ENCODE results near the gene FCER1G. TPM values are rescaled to one million over a fixed set of nuclear protein-coding genes. Genes with fewer than 3 reads are reported as not detected.

The FCER1G gene
- total RNA-seq, 4 donors from 2014 or later: 32.8 to 145 (median 47.4) TPM

DNA sequence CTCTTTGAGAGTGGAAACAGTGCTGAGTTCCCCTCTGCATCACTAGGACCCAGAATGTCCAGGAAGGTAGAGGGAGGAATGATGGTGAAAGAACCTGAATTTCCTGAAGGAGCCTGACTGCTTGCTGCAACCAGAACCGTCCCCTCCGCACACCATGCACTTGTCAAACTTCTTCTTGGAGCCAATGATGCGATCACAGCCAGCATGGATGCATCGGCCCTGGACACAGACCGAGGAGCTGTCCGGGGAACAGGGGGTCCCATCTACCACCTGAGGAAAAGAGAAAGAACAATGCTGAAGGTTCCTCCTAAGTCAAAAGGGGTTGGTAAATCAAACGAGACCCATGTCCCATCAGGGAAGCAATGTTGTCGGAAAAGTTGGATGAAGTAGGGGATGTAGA, 23.1 kb upstream of the FCER1G start:
- no peaks in the 10 kb centered on the region for H3K27me3 ChIP-seq
- peaks cover 0 to 67% (median 23%) of the 10 kb centered on the region in 4 donors for H3K36me3 ChIP-seq
- no peak for DNase-seq (ENCODE audit: extremely low spot score)
- intact Hi-C loops (cut with DNase I): loop anchor here (10.0 kb wide), 1 partner anchor 193 kb away; no protein-coding TSS in a partner anchor
- no peak overlapping the region for H3K27ac ChIP-seq (replicated peaks in 1 of 4)
- no peak for TF ChIP-seq POLR2A (IDR thresholded peaks at IDR 0.05; ENCODE audit: low read depth)
- TF ChIP-seq EP300 (IDR thresholded peaks at IDR 0.05): no peak
- no peak for TF ChIP-seq POLR2AphosphoS5 (IDR thresholded peaks at IDR 0.05)
- TF ChIP-seq, protein P1, sequence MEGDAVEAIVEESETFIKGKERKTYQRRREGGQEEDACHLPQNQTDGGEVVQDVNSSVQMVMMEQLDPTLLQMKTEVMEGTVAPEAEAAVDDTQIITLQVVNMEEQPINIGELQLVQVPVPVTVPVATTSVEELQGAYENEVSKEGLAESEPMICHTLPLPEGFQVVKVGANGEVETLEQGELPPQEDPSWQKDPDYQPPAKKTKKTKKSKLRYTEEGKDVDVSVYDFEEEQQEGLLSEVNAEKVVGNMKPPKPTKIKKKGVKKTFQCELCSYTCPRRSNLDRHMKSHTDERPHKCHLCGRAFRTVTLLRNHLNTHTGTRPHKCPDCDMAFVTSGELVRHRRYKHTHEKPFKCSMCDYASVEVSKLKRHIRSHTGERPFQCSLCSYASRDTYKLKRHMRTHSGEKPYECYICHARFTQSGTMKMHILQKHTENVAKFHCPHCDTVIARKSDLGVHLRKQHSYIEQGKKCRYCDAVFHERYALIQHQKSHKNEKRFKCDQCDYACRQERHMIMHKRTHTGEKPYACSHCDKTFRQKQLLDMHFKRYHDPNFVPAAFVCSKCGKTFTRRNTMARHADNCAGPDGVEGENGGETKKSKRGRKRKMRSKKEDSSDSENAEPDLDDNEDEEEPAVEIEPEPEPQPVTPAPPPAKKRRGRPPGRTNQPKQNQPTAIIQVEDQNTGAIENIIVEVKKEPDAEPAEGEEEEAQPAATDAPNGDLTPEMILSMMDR (IDR thresholded peaks at IDR 0.05): no peak
- peaks cover 13 to 51% (median 37%) of the 10 kb centered on the region in 4 donors for H3K4me1 ChIP-seq
- 69% methylated on average over 8 of the region's 8 CpGs for WGBS
- no peaks in the 10 kb centered on the region for H3K9me3 ChIP-seq
- no peak overlapping the region for H3K4me3 ChIP-seq

DNA sequence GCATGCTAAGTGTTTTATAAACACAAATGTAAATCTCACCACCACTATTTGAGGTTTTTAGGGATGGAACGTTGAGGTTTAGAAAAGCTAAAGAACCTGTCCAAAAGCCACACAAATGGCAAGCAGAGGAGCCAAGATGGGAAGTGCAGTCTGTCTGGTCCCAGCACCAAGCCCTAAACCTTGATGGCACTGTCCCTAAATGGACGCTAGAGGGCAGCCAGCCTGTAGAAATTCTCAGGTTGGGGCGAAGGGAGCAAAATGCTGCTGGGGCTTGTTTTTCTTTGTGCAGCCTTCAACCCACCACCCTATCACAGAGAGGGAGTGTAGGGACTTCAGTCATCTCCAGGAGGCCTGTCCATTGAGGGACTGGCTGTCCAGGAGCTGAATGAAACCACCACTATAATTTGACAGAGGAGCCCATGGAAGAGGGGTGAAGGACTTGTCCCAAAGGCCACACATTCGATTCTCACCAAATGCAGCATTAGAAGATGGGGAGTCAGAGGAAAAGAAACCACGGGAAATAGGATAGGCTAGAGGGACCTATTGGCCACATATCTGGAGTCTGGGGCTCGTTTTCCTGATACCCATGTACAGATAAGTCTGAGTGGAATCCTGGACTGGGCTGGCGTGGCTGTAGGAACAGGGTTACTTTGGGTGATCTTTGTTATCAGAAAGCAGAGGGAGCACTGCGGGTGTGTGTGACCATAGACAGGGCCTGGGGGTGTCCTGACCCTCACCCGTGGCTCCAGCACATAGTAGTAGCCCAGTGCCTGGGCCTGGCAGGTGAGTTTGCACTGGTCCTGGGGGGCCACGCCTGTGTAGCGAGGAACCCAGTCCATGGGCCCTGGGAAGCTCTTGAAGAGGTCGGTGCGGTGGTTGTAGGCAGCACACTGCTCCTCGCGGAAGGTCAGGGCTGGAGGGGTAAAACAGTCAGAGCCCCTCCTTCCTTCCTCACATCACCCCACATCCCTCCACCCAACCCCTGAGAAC, 22.3 kb upstream of the FCER1G start:
- WGBS: 33% methylated on average over 7 of the region's 15 CpGs
- no peak for DNase-seq (ENCODE audit: extremely low spot score)
- intact Hi-C loops (cut with DNase I): loop anchor here (10.0 kb wide), 1 partner anchor 192 kb away; no protein-coding TSS in a partner anchor
- H3K27ac ChIP-seq (replicated peaks in 1 of 4): peak overlapping the region in 3 of 4 donors; percentile 6 to 24 (median 12)
- peak overlapping the region in 1 of 4 donors; percentile 25 for H3K4me3 ChIP-seq
- no peaks in the 10 kb centered on the region for H3K27me3 ChIP-seq
- H3K4me1 ChIP-seq: peaks cover 13 to 59% (median 45%) of the 10 kb centered on the region in 4 donors
- TF ChIP-seq, protein P1 (IDR thresholded peaks at IDR 0.05): peak; percentile 70 to 88 (median 81)
- peak in 1 of 2 donors; percentile 42 for TF ChIP-seq POLR2AphosphoS5 (IDR thresholded peaks at IDR 0.05)
- TF ChIP-seq EP300 (IDR thresholded peaks at IDR 0.05): no peak
- TF ChIP-seq POLR2A (IDR thresholded peaks at IDR 0.05; ENCODE audit: low read depth): no peak
- peaks cover 0 to 67% (median 23%) of the 10 kb centered on the region in 4 donors for H3K36me3 ChIP-seq
- no peaks in the 10 kb centered on the region for H3K9me3 ChIP-seq

DNA sequence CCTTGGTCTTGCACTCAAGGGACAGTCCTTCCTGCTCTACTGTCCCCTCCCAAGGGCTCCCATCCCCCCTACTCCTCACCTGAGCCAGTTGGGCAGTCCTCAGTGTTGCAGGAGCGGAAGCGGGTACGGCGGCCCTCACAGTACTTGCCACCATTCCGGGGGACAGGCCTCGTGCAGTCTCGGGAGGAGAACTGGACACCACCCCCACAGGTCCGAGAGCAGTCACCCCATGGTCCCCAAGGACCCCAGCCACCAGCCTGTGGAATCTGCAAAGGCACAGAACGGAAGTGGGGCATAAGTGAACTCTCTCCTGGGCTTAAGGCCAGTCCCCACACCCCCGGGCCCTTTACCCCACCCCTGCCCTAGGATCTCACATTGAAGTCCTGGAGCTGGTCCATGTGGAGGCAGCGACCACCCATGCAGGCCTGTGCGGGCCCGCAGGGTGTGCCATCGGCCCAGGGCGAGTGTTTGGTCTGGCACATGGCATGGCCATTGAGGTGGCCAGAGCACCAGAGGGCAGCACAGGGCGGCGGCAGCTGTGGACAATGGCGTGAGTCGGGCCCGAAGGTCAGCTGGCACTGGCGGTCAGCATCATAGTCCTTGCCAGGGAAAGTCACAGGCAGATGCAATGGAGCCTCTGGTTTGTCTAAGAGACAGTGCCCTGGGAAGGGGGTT, 21.4 kb upstream of the FCER1G start:
- no peaks in the 10 kb centered on the region for H3K27me3 ChIP-seq
- peak overlapping the region in 2 of 4 donors; percentile 6 to 12 for H3K27ac ChIP-seq (replicated peaks in 1 of 4)
- peaks cover 13 to 68% (median 54%) of the 10 kb centered on the region in 4 donors for H3K4me1 ChIP-seq
- no peak for TF ChIP-seq POLR2A (IDR thresholded peaks at IDR 0.05; ENCODE audit: low read depth)
- no peak for TF ChIP-seq EP300 (IDR thresholded peaks at IDR 0.05)
- TF ChIP-seq, protein P1 (IDR thresholded peaks at IDR 0.05): peak in 1 of 3 experiments; percentile 9
- peaks cover 0 to 67% (median 23%) of the 10 kb centered on the region in 4 donors for H3K36me3 ChIP-seq
- DNase-seq (ENCODE audit: extremely low spot score): no peak
- H3K9me3 ChIP-seq: no peaks in the 10 kb centered on the region
- 90% methylated on average over 7 of the region's 21 CpGs for WGBS
- H3K4me3 ChIP-seq: peak overlapping the region in 1 of 4 donors; percentile 25
- intact Hi-C loops (cut with DNase I): loop anchor here (10.0 kb wide), 1 partner anchor 191 kb away; no protein-coding TSS in a partner anchor

DNA sequence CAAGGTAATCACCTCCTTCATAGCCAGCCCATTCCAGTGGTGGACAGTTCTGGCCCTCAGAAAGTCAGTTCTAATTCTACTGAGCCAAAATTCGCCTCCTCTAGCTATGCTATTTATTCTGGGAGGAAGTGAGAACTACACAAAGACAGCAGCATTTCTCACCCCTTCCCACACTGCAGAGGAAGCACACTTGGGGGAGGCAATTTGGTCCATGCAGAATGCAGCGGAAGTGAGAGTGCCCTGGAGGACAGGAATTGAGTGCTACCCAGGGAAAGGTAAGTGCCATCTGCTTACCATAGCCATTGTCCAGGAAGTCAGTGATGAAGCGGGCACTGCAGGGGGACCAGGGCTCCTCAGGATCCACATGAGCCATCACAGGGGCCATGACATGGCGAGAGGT, 19.9 kb upstream of the FCER1G start:
- TF ChIP-seq, protein P1 (IDR thresholded peaks at IDR 0.05): no peak
- TF ChIP-seq POLR2A (IDR thresholded peaks at IDR 0.05; ENCODE audit: low read depth) (no peak), POLR2AphosphoS5 (IDR thresholded peaks at IDR 0.05) (no peak), EP300 (IDR thresholded peaks at IDR 0.05) (no peak)
- intact Hi-C loops (cut with DNase I): loop anchor here (10.0 kb wide), 1 partner anchor 190 kb away; no protein-coding TSS in a partner anchor
- DNase-seq (ENCODE audit: extremely low spot score): no peak
- peak overlapping the region in 2 of 4 donors; percentile 48 to 57 for H3K4me3 ChIP-seq
- peaks cover 0 to 67% (median 23%) of the 10 kb centered on the region in 4 donors for H3K36me3 ChIP-seq
- H3K4me1 ChIP-seq: peaks cover 24 to 83% (median 69%) of the 10 kb centered on the region in 4 donors
- 73% methylated on average over 4 of the region's 4 CpGs for WGBS
- H3K27me3 ChIP-seq: no peaks in the 10 kb centered on the region
- no peaks in the 10 kb centered on the region for H3K9me3 ChIP-seq
- H3K27ac ChIP-seq (replicated peaks in 1 of 4): peak overlapping the region in 1 of 4 donors; percentile 95
